HG02852 (cell line): Measurements from ENCODE around the gene LRRC18.

Source experiments
- ATAC-seq: cut with Tn5 transposase; IDR thresholded peaks from one replicate; pipeline ENCODE4 v1.9.1; 2021; ENCODE audit warnings: mild to moderate bottlenecking, moderate library complexity; ENCODE audit not compliant: unreplicated experiment

Gene LRRC18

GRCh38 chr10:48884179-48885045 is 55.2 kb downstream of the LRRC18 start:
- no peak for ATAC-seq

- no peak for ATAC-seq
These were observed 55.9 kb downstream of the LRRC18 start for GRCh38 chr10:48883701-48884100.

DNA sequence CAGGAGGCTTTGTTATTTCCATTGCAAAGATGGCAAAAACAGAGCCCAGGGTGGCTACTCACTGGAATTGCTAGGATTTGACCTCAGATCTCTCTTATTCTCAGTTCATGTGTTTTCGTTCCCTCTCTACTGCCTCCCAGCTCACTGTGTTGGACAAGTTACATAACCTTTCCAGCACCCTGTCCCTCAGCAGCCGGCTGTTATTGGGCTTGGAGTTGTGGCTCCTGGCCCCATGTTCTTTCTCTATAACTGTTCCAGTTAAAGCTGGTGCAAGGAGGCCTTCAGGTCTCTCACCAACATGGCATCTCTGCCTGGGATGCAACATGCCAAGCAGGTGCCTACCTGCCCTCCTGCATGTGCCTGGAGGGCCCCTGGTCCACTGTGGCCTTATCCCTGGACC is 56.8 kb downstream of the LRRC18 start:
- no peak for ATAC-seq

GRCh38 chr10:48881937-48882336 is 57.7 kb downstream of the LRRC18 start:
- no peak for ATAC-seq

GRCh38 chr10:48880016-48880705 is 59.5 kb downstream of the LRRC18 start:
- ATAC-seq: no peak

DNA sequence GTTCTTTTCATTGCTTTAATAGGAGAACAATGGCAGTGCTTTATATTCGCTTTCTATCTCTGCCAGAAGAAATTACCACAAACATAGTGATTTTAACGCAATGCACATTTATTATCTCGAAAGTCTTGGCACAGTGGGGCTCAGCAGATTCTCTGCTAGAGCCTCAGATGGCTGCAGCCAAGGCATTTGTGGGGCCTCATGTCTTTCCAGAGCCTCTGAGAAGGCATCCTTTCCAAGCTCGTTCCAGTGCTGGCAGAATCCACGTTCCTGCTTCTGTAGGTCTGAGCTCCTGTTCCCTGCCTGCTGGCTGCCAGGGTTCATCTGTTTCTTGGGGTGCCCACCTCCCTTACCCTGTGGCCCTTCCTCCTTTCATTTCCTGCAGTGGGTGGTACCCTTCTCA is 60.2 kb downstream of the LRRC18 start:
- no peak for ATAC-seq

- ATAC-seq: no peak
These were observed 61.5 kb downstream of the LRRC18 start for GRCh38 chr10:48878091-48878490.

DNA sequence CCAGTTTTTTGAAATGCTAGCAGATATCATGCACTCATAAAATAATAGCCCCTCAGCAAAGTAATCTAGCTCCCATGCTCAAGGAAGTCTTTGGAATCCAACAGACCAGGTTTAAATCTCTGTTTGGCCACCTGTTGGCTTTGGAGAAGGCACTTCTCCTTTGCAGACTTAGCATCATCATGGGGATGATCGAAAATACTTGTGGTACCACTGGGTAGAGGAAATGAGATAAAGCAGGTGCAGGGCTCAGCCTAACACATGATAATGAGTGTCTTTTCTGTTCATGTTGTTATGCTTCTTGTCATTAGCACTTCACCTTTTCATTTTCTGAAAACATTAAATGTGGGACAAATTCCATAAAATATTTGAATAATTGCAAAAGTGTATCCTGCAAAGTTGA is 67.4 kb downstream of the LRRC18 start:
- ATAC-seq: no peak
